Erythroblast (primary cell): ENCODE results near the gene HMGCS2.

ENCODE experiments used
- GATA1 ChIP-seq: IDR thresholded peaks from 2 replicates; pipeline ENCODE4 v1.6.1; 2011; ENCODE audit warnings: low read depth, mild to moderate bottlenecking, control low read depth, low read length, moderate library complexity
- POLR2A ChIP-seq: IDR thresholded peaks from 2 replicates; pipeline ENCODE4 v1.6.1; 2011; ENCODE audit warnings: mild to moderate bottlenecking, low read length

DNA sequence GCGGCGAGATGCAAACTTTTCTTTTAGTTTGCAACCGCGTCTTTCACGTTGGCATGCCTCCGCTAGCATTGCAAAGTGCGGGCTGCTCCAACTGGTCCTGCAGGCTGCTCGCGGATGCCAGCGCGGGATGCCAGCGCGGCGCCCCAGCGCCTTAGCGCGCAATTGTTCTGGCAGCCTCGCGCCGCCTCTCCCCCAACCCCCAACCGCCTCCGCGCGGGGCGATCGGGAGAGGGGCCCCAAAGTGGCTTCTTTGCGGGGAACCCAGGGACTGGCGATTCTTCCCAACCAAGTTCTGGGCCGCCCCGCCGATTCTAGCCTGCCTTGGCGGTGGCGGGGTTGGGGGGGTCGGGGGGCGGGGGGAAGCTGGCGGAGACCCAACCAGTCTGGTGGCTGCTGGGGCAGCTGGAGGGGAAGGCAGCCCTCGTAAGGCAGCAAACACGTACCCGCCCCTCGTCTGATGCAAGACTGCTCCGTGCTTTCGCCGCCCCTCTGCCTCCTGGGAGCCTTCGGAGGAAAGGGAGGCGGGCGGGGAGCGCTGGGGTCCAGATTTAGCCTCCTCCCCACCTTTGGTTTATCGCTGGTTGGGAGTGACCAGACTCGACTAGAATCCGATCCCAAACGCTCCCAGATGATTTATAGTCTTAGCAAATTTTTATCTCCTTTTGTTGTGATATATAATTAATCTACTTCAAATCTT, 56.2 kb downstream of the HMGCS2 start:
- TF ChIP-seq POLR2A: no peak
- no peak for TF ChIP-seq GATA1
